BJ (cell line): ENCODE results near the gene WDR33. TPM values are rescaled to one million over a fixed set of nuclear protein-coding genes. Genes with fewer than 3 reads are reported as not detected.

Experiments
- CTCF ChIA-PET: fragments of 350-600 bp; formaldehyde crosslinking; extraction: SDS; loops from one replicate; lab custom pipeline; 2021; ENCODE audit warnings: antibody characterized with exemption, inconsistent platforms; lab: Yijun Ruan, JAX
- POLR2A ChIA-PET: fragments of 300-600 bp; sonication (Branson Sonifier 250); formaldehyde crosslinking; extraction: SDS; loops from one replicate; lab custom pipeline; 2021; ENCODE audit warnings: antibody characterized with exemption; lab: Charles Lee
- DNase-seq: peaks from one replicate; pipeline ENCODE4 v3.0.0-alpha.2; 2011; ENCODE audit warnings: low read depth
- H3K27me3 ChIP-seq: 2 replicates; pipeline ENCODE4 v1.6.0; 2011; ENCODE audit warnings: low read length; ENCODE audit not compliant: control insufficient read depth, insufficient read depth
- H3K36me3 ChIP-seq: 2 replicates; pipeline ENCODE4 v1.5.1; 2011; ENCODE audit warnings: low read length; ENCODE audit not compliant: control insufficient read depth, insufficient read depth
- H3K4me3 ChIP-seq: 2 replicates; pipeline ENCODE4 v1.5.1; 2011; ENCODE audit warnings: low read depth, mild to moderate bottlenecking, control low read depth, low read length
- CTCF ChIP-seq: IDR thresholded peaks from 2 replicates; pipeline ENCODE4 v1.5.1; 2011; ENCODE audit warnings: low read depth, mild to moderate bottlenecking, control low read depth, inconsistent platforms, low read length, moderate library complexity; ENCODE audit not compliant: insufficient read depth
- polyA minus RNA-seq: library from RNA; depleted of rRNA, polyadenylated mRNA; stranded (reverse); fragments of >200 nt; gene quantifications from 2 replicates; pipeline ENCODE4 v1.2.3, GENCODE V29; 2011; rRNA and poly(A)+ RNA removed
- polyA plus RNA-seq: library from polyadenylated mRNA; depleted of rRNA; stranded (reverse); fragments of >200 nt; gene quantifications from 2 replicates; pipeline ENCODE4 v1.2.3, GENCODE V29; 2011; rRNA removed

The WDR33 gene
- 14.8 and 27.4 TPM in 2 replicates for polyA plus RNA-seq
- polyA minus RNA-seq: 15.5 and 15.7 TPM in 2 replicates

- TF ChIP-seq CTCF: 0 out of 2 replicates have a peak, but pooled peaks have one; percentile 13
- no peaks in the 10 kb centered on the region for H3K27me3 ChIP-seq
- ChIA-PET POLR2A (no interaction called here), CTCF (no interaction called here)
- DNase-seq: peak; percentile 23
- no peaks in the 10 kb centered on the region for H3K36me3 ChIP-seq
- peak within 1 kb of the TSS; percentile 65 for H3K4me3 ChIP-seq
Observed at GRCh38 chr2:127810619-127811396, at the start of gene WDR33. TSS of gene WDR33 (minus strand) at chr2:127811171. CDS start at chr2:127770981, 40,190 bp downstream.

DNA sequence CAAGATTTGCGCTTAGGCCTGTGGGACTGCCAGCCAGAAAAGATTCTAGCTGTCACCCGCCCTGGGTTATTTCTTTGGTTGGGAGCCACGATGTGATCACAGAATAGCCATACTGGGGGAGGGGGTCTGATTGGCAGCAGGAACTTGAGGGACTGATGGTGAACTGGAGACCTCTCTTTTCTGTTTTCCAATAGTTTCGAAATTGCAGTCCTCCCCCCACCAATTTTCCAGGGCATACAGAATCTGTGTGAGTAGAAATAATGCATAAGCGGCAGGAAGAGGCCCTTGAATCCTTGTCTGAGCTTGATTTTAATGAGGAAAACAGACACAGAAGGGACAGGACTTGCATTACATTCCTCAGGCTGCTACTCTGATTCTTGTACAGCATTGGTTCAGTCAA lies 49.2 kb upstream of the WDR33 start:
- CTCF ChIA-PET: no interaction called here
- POLR2A ChIA-PET: no interaction called here

DNA sequence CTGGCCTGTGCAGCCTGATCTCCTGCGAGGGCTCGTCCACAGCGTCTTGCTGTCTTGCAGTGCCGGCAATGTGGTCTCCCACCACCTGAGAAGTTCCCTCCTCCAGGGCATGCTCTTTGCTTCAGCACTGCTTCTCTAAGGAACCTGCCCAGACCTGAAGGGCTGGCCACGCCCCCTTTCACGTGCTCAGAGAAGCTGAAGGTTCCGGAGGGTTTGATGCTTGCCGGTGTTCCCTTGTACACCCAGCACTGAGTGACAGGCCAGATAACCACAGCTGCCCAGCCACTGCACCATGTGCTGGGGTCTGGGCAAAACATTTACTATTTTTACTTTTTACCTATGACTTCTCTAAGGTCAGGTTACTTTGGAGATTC lies 48.7 kb upstream of the WDR33 start:
- TF ChIP-seq CTCF: no peak
- Histone ChIP-seq H3K27me3 (no peaks in the 10 kb centered on the region), H3K36me3 (peaks cover 4% of the 10 kb centered on the region), H3K4me3 (no peak overlapping the region)
- CTCF ChIA-PET: no interaction called here
- DNase-seq: no peak
- POLR2A ChIA-PET: no interaction called here

More for the DNA sequence above, 49.2 kb upstream of the WDR33 start:
- TF ChIP-seq CTCF: no peak
- Histone ChIP-seq H3K36me3 (peaks cover 4% of the 10 kb centered on the region), H3K27me3 (no peaks in the 10 kb centered on the region), H3K4me3 (no peak overlapping the region)
- DNase-seq: no peak

- ChIA-PET CTCF (interaction anchor here (1.2 to 1.4 kb wide), 3 partner anchors 11 to 266 kb away, joined by 4 read pairs; no protein-coding TSS in a partner anchor), POLR2A (no interaction called here)
- Histone ChIP-seq H3K4me3 (peak overlapping the region; percentile 92), H3K36me3 (no peaks in the 10 kb centered on the region), H3K27me3 (no peaks in the 10 kb centered on the region)
- DNase-seq: no peak
- no peak for TF ChIP-seq CTCF
Observed at GRCh38 chr2:127857265-127857808, 46.4 kb upstream of the WDR33 start.

DNA sequence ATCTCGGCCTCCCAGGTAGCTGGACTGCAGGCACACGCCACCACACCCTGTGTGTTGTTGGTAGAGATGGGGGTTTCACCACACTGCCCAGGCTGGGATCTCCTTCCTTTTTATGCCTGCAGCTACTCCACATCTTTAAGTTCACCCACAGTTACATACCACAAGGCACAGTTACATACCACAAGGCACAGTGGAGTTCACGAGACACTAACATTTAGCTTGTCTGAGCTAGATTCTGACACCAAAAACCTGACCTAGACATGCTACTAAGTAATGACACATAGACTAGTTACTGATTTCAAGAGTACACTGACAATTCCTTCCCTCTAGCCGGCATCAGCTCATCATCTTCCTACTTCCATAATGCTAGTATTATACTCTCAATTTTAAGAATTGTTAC lies 42.7 kb upstream of the WDR33 start:
- H3K27me3 ChIP-seq: no peaks in the 10 kb centered on the region
- DNase-seq: no peak
- TF ChIP-seq CTCF: no peak
- peaks cover 5% of the 10 kb centered on the region for H3K36me3 ChIP-seq
- no peak overlapping the region for H3K4me3 ChIP-seq
- POLR2A ChIA-PET: no interaction called here
- CTCF ChIA-PET: interaction anchor here (1.2 kb wide), 1 partner anchor 10 kb away, joined by 4 read pairs; no protein-coding TSS in a partner anchor
